ENCODE measurements around the gene PCDH9.

DNA sequence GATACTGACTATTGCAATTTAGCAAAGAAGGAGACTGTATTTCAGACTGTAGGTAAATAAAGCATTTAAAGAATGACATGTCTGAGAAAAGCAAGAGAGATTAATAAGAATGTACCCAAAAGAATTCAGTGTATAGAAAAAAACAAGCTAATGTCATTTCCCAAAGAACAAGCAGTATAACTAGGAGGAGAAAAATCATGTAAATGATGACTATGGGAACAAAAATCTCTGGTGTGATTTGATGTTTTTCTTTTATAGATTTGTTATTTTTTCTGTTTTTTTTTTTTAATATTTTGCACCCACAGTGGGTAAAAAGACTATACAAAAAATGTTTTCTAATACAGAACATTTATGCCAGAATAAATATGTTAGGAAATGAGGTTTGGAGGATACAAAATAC lies 801.0 kb downstream of the PCDH9 start:
- TF ChIP-seq, protein P1, sequence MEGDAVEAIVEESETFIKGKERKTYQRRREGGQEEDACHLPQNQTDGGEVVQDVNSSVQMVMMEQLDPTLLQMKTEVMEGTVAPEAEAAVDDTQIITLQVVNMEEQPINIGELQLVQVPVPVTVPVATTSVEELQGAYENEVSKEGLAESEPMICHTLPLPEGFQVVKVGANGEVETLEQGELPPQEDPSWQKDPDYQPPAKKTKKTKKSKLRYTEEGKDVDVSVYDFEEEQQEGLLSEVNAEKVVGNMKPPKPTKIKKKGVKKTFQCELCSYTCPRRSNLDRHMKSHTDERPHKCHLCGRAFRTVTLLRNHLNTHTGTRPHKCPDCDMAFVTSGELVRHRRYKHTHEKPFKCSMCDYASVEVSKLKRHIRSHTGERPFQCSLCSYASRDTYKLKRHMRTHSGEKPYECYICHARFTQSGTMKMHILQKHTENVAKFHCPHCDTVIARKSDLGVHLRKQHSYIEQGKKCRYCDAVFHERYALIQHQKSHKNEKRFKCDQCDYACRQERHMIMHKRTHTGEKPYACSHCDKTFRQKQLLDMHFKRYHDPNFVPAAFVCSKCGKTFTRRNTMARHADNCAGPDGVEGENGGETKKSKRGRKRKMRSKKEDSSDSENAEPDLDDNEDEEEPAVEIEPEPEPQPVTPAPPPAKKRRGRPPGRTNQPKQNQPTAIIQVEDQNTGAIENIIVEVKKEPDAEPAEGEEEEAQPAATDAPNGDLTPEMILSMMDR (IDR thresholded peaks at IDR 0.05; ENCODE audit: insufficient read depth, low read depth, low read length): no peak
- no peak for TF ChIP-seq EZH2 (IDR thresholded peaks at IDR 0.05; ENCODE audit: insufficient read depth, low read length)

All from astrocyte (in vitro differentiated cells and primary cell).